ENCODE results near the gene OLAH. TPM values are rescaled to one million over a fixed set of nuclear protein-coding genes. Genes with fewer than 3 reads are reported as not detected.

OLAH gene
- total RNA-seq, 1 experiment from 2014 or later: 0.48 TPM

DNA sequence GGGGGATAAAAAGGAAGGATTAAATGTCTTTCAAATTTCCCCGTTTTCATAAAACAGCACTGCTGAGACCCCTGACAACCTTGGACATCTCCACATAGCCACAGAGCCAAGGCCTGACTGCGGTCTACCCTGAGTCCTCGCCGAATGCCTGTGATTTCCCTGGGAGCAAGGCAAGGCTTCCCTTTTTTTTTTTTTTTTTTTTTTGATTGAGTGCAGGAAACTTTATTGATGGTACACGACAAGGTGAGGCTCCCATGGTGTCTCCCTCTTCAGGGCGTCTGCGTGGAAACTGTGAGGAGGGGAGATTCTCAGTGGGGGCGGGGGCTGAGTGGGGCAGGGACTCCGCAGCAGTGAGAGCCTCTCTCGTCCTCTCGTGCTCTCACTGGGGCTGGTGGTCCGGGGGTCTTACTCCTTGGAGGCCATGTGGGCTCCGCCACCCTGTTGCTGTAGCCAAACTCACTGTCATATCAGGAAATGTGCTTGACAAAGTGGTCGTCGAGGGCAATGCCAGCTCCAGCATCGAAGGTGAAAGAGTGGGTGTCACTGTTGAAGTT lies 49.2 kb downstream of the OLAH start:
- peaks cover 4% of the 10 kb centered on the region; the same call in 1 of the 2 replicates for H3K27me3 Mint-ChIP-seq (ENCODE audit: low read depth)
- no peak overlapping the region for H3K9ac ChIP-seq (ENCODE audit: extremely low read depth, insufficient read length, low read length)
- no peak overlapping the region for H3K14ac ChIP-seq (ENCODE audit: insufficient read depth, low read length)

More for the DNA sequence above, 49.2 kb downstream of the OLAH start:
- no peaks in the 10 kb centered on the region for H3K4me1 ChIP-seq (ENCODE audit: insufficient read depth, low read length)
- no peak overlapping the region for H4K8ac ChIP-seq (replicated peaks; ENCODE audit: insufficient read length, low read depth, low read length)
- H2BK20ac ChIP-seq (ENCODE audit: low read depth, low read length, poor library complexity, severe bottlenecking): no peak overlapping the region
- H3K4me1 Mint-ChIP-seq: peaks cover 4 to 9% of the 10 kb centered on the region in 2 experiments
- H3K9me3 Mint-ChIP-seq: no peaks in the 10 kb centered on the region; a peak in 2 of 5 replicates
- no peak overlapping the region for H2BK5ac ChIP-seq (ENCODE audit: insufficient read length, low read length)
- no peak overlapping the region for H2BK120ac ChIP-seq (ENCODE audit: low read depth, low read length, poor library complexity, severe bottlenecking)
- H3K79me1 ChIP-seq (ENCODE audit: insufficient read depth, low read depth, low read length, poor library complexity, severe bottlenecking): no peaks in the 10 kb centered on the region
- H2BK15ac ChIP-seq (ENCODE audit: low read depth, low read length): no peak overlapping the region
- H3K23me2 ChIP-seq (ENCODE audit: insufficient read length, low read depth, low read length, poor library complexity, severe bottlenecking): peaks cover 12% of the 10 kb centered on the region
- H3K27ac Mint-ChIP-seq: no peak overlapping the region
- peaks cover 0 to 5% (median 2%) of the 10 kb centered on the region in 3 experiments; a peak in 4 of 7 replicates for H3K36me3 Mint-ChIP-seq (ENCODE audit: insufficient read depth in 1 of 3, low read depth in 3 of 3)
- no peaks in the 10 kb centered on the region for H4K20me1 ChIP-seq (ENCODE audit: control insufficient read depth, insufficient read depth, insufficient read length)
- no peak for DNase-seq
- no peak overlapping the region for H3K56ac ChIP-seq (ENCODE audit: insufficient read length, low read depth, low read length)
- no peak overlapping the region for H3K4me3 Mint-ChIP-seq
- no peak overlapping the region for H3K4me2 ChIP-seq (ENCODE audit: insufficient read depth, insufficient read length, low read length)
- H3K23ac ChIP-seq (ENCODE audit: insufficient read length, low read depth, low read length): no peak overlapping the region
- H3K9me3 ChIP-seq (ENCODE audit: control insufficient read depth, low read depth, low read length): no peaks in the 10 kb centered on the region
- H3K27ac ChIP-seq (ENCODE audit: insufficient read length, low read depth, low read length): no peak overlapping the region
- H3K18ac ChIP-seq (ENCODE audit: insufficient read length, low read depth, low read length): no peak overlapping the region
- H2BK12ac ChIP-seq (ENCODE audit: insufficient read length, low read depth, low read length): no peak overlapping the region
- TF ChIP-seq, protein P1, sequence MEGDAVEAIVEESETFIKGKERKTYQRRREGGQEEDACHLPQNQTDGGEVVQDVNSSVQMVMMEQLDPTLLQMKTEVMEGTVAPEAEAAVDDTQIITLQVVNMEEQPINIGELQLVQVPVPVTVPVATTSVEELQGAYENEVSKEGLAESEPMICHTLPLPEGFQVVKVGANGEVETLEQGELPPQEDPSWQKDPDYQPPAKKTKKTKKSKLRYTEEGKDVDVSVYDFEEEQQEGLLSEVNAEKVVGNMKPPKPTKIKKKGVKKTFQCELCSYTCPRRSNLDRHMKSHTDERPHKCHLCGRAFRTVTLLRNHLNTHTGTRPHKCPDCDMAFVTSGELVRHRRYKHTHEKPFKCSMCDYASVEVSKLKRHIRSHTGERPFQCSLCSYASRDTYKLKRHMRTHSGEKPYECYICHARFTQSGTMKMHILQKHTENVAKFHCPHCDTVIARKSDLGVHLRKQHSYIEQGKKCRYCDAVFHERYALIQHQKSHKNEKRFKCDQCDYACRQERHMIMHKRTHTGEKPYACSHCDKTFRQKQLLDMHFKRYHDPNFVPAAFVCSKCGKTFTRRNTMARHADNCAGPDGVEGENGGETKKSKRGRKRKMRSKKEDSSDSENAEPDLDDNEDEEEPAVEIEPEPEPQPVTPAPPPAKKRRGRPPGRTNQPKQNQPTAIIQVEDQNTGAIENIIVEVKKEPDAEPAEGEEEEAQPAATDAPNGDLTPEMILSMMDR (conservative IDR thresholded peaks at IDR 0.05): no peak
- H2AFZ ChIP-seq (ENCODE audit: low read length): no peak overlapping the region
- peaks cover 2% of the 10 kb centered on the region; the same call in 1 of the 2 replicates for H3K79me2 ChIP-seq (ENCODE audit: insufficient read depth, low read length)
- H4K5ac ChIP-seq (ENCODE audit: insufficient read length, low read depth, low read length): no peak overlapping the region
- no peaks in the 10 kb centered on the region; the same call in 1 of the 2 replicates for H3K27me3 ChIP-seq (ENCODE audit: insufficient read depth, low read length)
- no peak overlapping the region for H4K91ac ChIP-seq (ENCODE audit: insufficient read length, low read depth, low read length)
- no peak overlapping the region for H3T11ph ChIP-seq (ENCODE audit: low read length)
- H3K4ac ChIP-seq (ENCODE audit: low read depth, low read length): no peak overlapping the region
- H2AK5ac ChIP-seq (ENCODE audit: insufficient read length, low read length): no peak overlapping the region
- WGBS (ENCODE audit: extremely low coverage, insufficient read length, low lambda C conversion rate): no CpG with 5 or more reads among the region's 16 CpGs
